HepG2 (cell line): Measurements from ENCODE around the gene VTI1B. TPM values are rescaled to one million over a fixed set of nuclear protein-coding genes. Genes with fewer than 3 reads are reported as not detected.

Experiments
- ARID4A ChIP-seq: sonication (generic); formaldehyde crosslinking; IDR thresholded peaks from 2 replicates; pipeline ENCODE4 v1.5.0; 2020; ENCODE audit warnings: mild to moderate bottlenecking, missing genetic modification reagents, borderline replicate concordance
- DMTF1 ChIP-seq: sonication (generic); formaldehyde crosslinking; IDR thresholded peaks from 2 replicates; pipeline ENCODE4 v1.4.0; 2020; ENCODE audit warnings: mild to moderate bottlenecking, missing genetic modification reagents
- DNMT1 ChIP-seq: sonication (generic); formaldehyde crosslinking; IDR thresholded peaks from 2 replicates; pipeline ENCODE4 v1.5.1; 2020; ENCODE audit warnings: mild to moderate bottlenecking, missing genetic modification reagents
- FOXO4 ChIP-seq: sonication (generic); formaldehyde crosslinking; conservative IDR thresholded peaks from 2 replicates; pipeline ENCODE4 v1.8.1; 2023; ENCODE audit warnings: missing genetic modification reagents
- HCFC1 ChIP-seq: fragments of 150-350 bp; IDR thresholded peaks from 2 replicates; pipeline ENCODE4 v1.6.1; 2014; ENCODE audit warnings: low read depth, low read length
- KDM2A ChIP-seq: sonication (generic); formaldehyde crosslinking; IDR thresholded peaks from 2 replicates; pipeline ENCODE4 v1.4.0; 2020; ENCODE audit warnings: low read depth, missing genetic modification reagents, borderline replicate concordance
- KDM3A ChIP-seq: IDR thresholded peaks from 2 replicates; pipeline ENCODE4 v1.6.1; 2018; ENCODE audit warnings: low read depth, missing compliant biosample characterization
- MTA3 ChIP-seq: sonication (generic); formaldehyde crosslinking; IDR thresholded peaks from 2 replicates; pipeline ENCODE4 v1.4.0; 2020; ENCODE audit warnings: missing genetic modification reagents
- SIN3B ChIP-seq: fragments of 150-350 bp; IDR thresholded peaks from 2 replicates; pipeline ENCODE4 v1.6.1; 2014; ENCODE audit warnings: low read length
- SKI ChIP-seq: fragments of 450-650 bp; IDR thresholded peaks from one replicate; pipeline ENCODE4 v1.6.1; 2018; ENCODE audit warnings: mild to moderate bottlenecking; ENCODE audit not compliant: partially characterized antibody
- ZBTB42 ChIP-seq: sonication (generic); formaldehyde crosslinking; IDR thresholded peaks from 2 replicates; pipeline ENCODE4 v1.5.0; 2020; ENCODE audit warnings: mild to moderate bottlenecking, missing genetic modification reagents
- ZBTB7B ChIP-seq: sonication (generic); formaldehyde crosslinking; IDR thresholded peaks from 2 replicates; pipeline ENCODE4 v1.4.0; 2020; ENCODE audit warnings: missing genetic modification reagents
- ZNF264 ChIP-seq: sonication (generic); formaldehyde crosslinking; IDR thresholded peaks from 2 replicates; pipeline ENCODE4 v1.4.0; 2020; ENCODE audit warnings: missing genetic modification reagents
- ZNF354B ChIP-seq: sonication (generic); formaldehyde crosslinking; IDR thresholded peaks from 2 replicates; pipeline ENCODE4 v1.8.0; 2022; ENCODE audit warnings: mild to moderate bottlenecking, missing genetic modification reagents
- ZNF430 ChIP-seq: sonication (generic); formaldehyde crosslinking; IDR thresholded peaks from 2 replicates; pipeline ENCODE4 v1.9.0; 2021; ENCODE audit warnings: mild to moderate bottlenecking, missing genetic modification reagents
- ZNF44 ChIP-seq: sonication (generic); formaldehyde crosslinking; IDR thresholded peaks from 2 replicates; pipeline ENCODE4 v1.5.1; 2020; ENCODE audit warnings: mild to moderate bottlenecking, missing genetic modification reagents
- ZNF564 ChIP-seq: sonication (generic); formaldehyde crosslinking; IDR thresholded peaks from 2 replicates; pipeline ENCODE4 v1.8.1; 2023; ENCODE audit warnings: mild to moderate bottlenecking, missing genetic modification reagents
- ZNF710 ChIP-seq: sonication (generic); formaldehyde crosslinking; IDR thresholded peaks from 2 replicates; pipeline ENCODE4 v1.5.0; 2020; ENCODE audit warnings: mild to moderate bottlenecking, missing genetic modification reagents, borderline replicate concordance
- ZSCAN21 ChIP-seq: sonication (generic); formaldehyde crosslinking; IDR thresholded peaks from 2 replicates; pipeline ENCODE4 v1.8.0; 2022; ENCODE audit warnings: mild to moderate bottlenecking, missing genetic modification reagents, moderate library complexity, borderline replicate concordance
- polyA plus RNA-seq, 8 experiments: library from polyadenylated mRNA; depleted of rRNA in 3 of 8; stranded (reverse) in 7 of 8; unstranded in 1 of 8; fragments of >200 nt; fragmentation: Illumina TruSeq in 4 of 8; extraction: Trizol in 4 of 8; gene quantifications; 2 replicates each; pipeline versions ENCODE4 v1.2.1 to v1.2.3, GENCODE V29; 2011 to 2016; ENCODE audit warnings: low read depth in 4 of 8, missing spikeins in 1 of 8, mixed read lengths in 1 of 8; ENCODE audit not compliant: insufficient read depth in 1 of 8
- total RNA-seq, 5 experiments: library from RNA; depleted of rRNA; stranded (reverse); fragments of >200 nt; fragmentation: Illumina TruSeq; extraction: Trizol; gene quantifications; 2 replicates each; pipeline ENCODE4 v1.2.3, GENCODE V29; 2016; ENCODE audit warnings: low read depth in 1 of 5

Gene VTI1B
- total and polyA plus RNA-seq, 2 of the 13 experiments (the other 11 are each of a cell fraction or from before 2014, with no cell fraction given), result 39.0 to 103 TPM

- TF ChIP-seq ARID4A, result peak; percentile 89
- TF ChIP-seq DMTF1, result no peak
- peak; percentile 61; the same call in 1 of the 2 replicates for TF ChIP-seq ZNF354B (CRISPR knock-in tag)
- TF ChIP-seq DNMT1 (CRISPR knock-in tag), result no peak
- TF ChIP-seq SIN3B, result no peak
- peak; percentile 96 for TF ChIP-seq ZBTB7B (CRISPR knock-in tag)
- TF ChIP-seq ZNF564 (CRISPR knock-in tag), result peak; percentile 75; the same call in 1 of the 2 replicates
- 0 out of 2 replicates have a peak, but pooled peaks have one; percentile 33 for TF ChIP-seq ZNF710 (CRISPR knock-in tag)
- TF ChIP-seq KDM3A (CRISPR knock-in tag), result 0 out of 2 replicates have a peak, but pooled peaks have one; percentile 37
- no peak for TF ChIP-seq MTA3 (CRISPR knock-in tag)
- peak; percentile 59; the same call in 1 of the 2 replicates for TF ChIP-seq ZBTB42
- 0 out of 2 replicates have a peak, but pooled peaks have one; percentile 10 for TF ChIP-seq HCFC1
- peak; percentile 57 for TF ChIP-seq KDM2A (CRISPR knock-in tag)
- peak; percentile 94 for TF ChIP-seq ZNF430 (CRISPR knock-in tag)
- peak; percentile 44; the same call in 1 of the 2 replicates for TF ChIP-seq ZNF44 (CRISPR knock-in tag)
- TF ChIP-seq ZNF264, result peak; percentile 0; the same call in 1 of the 2 replicates
- TF ChIP-seq SKI, result peak; percentile 64
- TF ChIP-seq FOXO4 (CRISPR knock-in tag), result 0 out of 2 replicates have a peak, but pooled peaks have one; percentile 18
- peak; percentile 51; the same call in 1 of the 2 replicates for TF ChIP-seq ZSCAN21 (CRISPR knock-in tag)
Observed at GRCh38 chr14:67599698-67600561, 74.5 kb downstream of the VTI1B start, which contains the start of gene PIGH (continued).
